OCI-LY7 (cell line): ENCODE data around the gene MAST1. TPM values are rescaled to one million over a fixed set of nuclear protein-coding genes. Genes with fewer than 3 reads are reported as not detected.
A peak's percentile ranks its signal among the peaks of the same experiment; 100 is the strongest.

Experiments used
- BruUV-seq: library from RNA; stranded (reverse); fragments of 400-500 nt; replicated peaks from 2 replicates; lab custom pipeline; 2021; lab: Mats Ljungman, UMichigan
- CTCF ChIA-PET: fragments of 300-600 bp; sonication (Branson Sonifier 250); formaldehyde crosslinking; loops from one replicate; lab custom pipeline; 2022; ENCODE audit warnings: antibody characterized with exemption; ENCODE audit not compliant: unreplicated experiment; lab: Charles Lee
- POLR2A ChIA-PET: fragments of 300-600 bp; sonication (Branson Sonifier 250); formaldehyde crosslinking; loops from one replicate; lab custom pipeline; 2022; ENCODE audit warnings: antibody characterized with exemption; lab: Charles Lee
- DNase-seq: peaks from one replicate; pipeline ENCODE4 v3.0.0-alpha.2; 2015; ENCODE audit warnings: low spot score
- H2AFZ ChIP-seq: fragments of 200-600 bp; sonication (generic), shearing (Covaris generic); 2 replicates; pipeline ENCODE4 v1.6.1; 2014; ENCODE audit warnings: mild to moderate bottlenecking, antibody characterized with exemption, low read length, moderate library complexity
- H3K27ac ChIP-seq: fragments of 200-600 bp; sonication (generic); 2 replicates; pipeline ENCODE4 v1.5.1; 2014; ENCODE audit warnings: mixed run types, low read depth, mild to moderate bottlenecking, moderate library complexity, low read length, inconsistent platforms; ENCODE audit not compliant: poor library complexity, severe bottlenecking
- H3K36me3 ChIP-seq: fragments of 200-600 bp; sonication (generic); 2 replicates; pipeline ENCODE4 v1.6.1; 2014; ENCODE audit warnings: mild to moderate bottlenecking, antibody characterized with exemption, low read length, moderate library complexity, mixed read lengths; ENCODE audit not compliant: insufficient read depth
- H3K4me1 ChIP-seq: fragments of 200-600 bp; sonication (generic); 2 replicates; pipeline ENCODE4 v1.5.1; 2014; ENCODE audit warnings: mild to moderate bottlenecking, low read length; ENCODE audit not compliant: insufficient read depth, poor library complexity, severe bottlenecking
- H3K4me2 ChIP-seq: fragments of 200-600 bp; sonication (generic); 2 replicates; pipeline ENCODE4 v1.6.1; 2014; ENCODE audit warnings: mild to moderate bottlenecking, low read length
- H3K4me3 ChIP-seq: fragments of 200-600 bp; sonication (generic); 2 replicates; pipeline ENCODE4 v1.5.1; 2014; ENCODE audit warnings: mild to moderate bottlenecking, low read depth, low read length; ENCODE audit not compliant: poor library complexity, severe bottlenecking
- H3K79me2 ChIP-seq: fragments of 200-600 bp; sonication (generic); 2 replicates; pipeline ENCODE4 v1.6.1; 2016; ENCODE audit warnings: low read depth, mild to moderate bottlenecking, low read length, moderate library complexity, mixed read lengths; ENCODE audit not compliant: insufficient read depth
- H3K9me2 ChIP-seq: fragments of 200-600 bp; sonication (generic); 2 replicates; pipeline ENCODE4 v1.6.1; 2016; ENCODE audit warnings: mild to moderate bottlenecking, low read length, mixed read lengths; ENCODE audit not compliant: insufficient read depth
- H3K9me3 ChIP-seq: fragments of 200-600 bp; sonication (generic); 2 replicates; pipeline ENCODE4 v1.6.1; 2014; ENCODE audit warnings: mild to moderate bottlenecking, mixed run types, low read length, mixed read lengths
- H4K20me1 ChIP-seq: fragments of 200-600 bp; sonication (generic); 2 replicates; pipeline ENCODE4 v1.6.1; 2014; ENCODE audit warnings: mild to moderate bottlenecking, antibody characterized with exemption, low read length, moderate library complexity, mixed read lengths; ENCODE audit not compliant: insufficient read depth
- CTCF ChIP-seq: fragments of 200-600 bp; sonication (generic); conservative IDR thresholded peaks from 2 replicates; pipeline ENCODE4 v1.5.1; 2014; ENCODE audit warnings: mild to moderate bottlenecking, antibody characterized with exemption, low read length, moderate library complexity, mixed read lengths
- EZH2phosphoT487 ChIP-seq: fragments of 200-600 bp; sonication (generic); IDR thresholded peaks from 2 replicates; pipeline ENCODE4 v1.6.1; 2018; ENCODE audit warnings: low read depth, borderline replicate concordance, mild to moderate bottlenecking, mixed run types, antibody characterized with exemption, low read length, moderate library complexity, mixed read lengths
- intact Hi-C: fragments of 100-400 bp; cut with micrococcal nuclease; formaldehyde crosslinking; loops from one replicate; pipeline ENCODE4 v1.10.0; 2022; ENCODE audit not compliant: unreplicated experiment
- total RNA-seq, 2 experiments: library from RNA; depleted of rRNA in 1 of 2; stranded (reverse); fragments of >200 nt in 1 of 2; shearing (Covaris generic) in 1 of 2; gene quantifications; 2 replicates each; pipeline ENCODE4 v1.2.3, GENCODE V29; 2014 to 2022

MAST1 gene
- total RNA-seq, 2 experiments from 2014 or later: 9.1 to 21.1 TPM

DNA sequence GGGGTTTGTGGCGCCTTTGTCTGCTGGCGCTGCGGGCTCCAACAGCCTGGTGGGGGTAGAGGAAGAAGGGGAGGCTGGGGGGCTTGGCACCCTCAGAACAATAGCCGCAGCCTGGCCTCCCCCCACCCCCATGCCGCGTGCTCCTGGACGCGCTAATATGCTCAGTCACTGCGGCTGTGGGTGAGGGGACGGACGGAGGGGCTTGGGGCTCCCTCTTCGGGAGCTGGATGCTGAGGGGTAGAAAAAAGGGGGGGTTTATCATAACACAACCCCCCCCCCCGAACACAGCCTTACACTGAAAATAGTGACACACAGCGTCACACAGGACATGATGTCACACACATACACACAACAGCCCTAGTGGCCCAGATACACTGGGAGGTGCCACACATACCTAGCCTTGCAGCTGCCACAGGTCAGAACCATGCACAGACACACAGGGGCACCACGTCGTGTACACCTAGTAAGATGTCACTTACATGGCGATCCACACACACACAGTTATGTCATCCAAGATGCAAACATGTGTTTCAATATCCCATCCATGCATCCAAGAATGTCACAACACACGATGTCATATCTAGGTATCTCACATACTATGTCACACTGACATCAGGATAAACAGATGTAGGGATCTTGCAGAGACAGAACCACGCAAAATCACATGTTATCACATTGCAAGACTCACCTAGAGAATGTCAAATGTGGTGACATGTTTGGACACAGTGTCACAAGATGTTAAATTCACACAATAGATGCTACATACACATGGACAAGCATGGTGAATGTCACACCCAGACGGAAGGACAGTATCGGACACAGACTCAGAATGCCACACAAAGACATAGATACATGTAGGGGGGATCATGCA is 806 bp downstream of the MAST1 start:
- peaks cover 6% of the 10 kb centered on the region; the same call in 1 of the 2 replicates for H3K36me3 ChIP-seq
- BruUV-seq: TSS peak; percentile 76
- no peaks in the 10 kb centered on the region for H4K20me1 ChIP-seq
- CTCF ChIA-PET: interaction anchor here (0.6 kb wide), 1 partner anchor 25 kb away, joined by 4 read pairs; no protein-coding TSS in a partner anchor
- H3K79me2 ChIP-seq: no peaks in the 10 kb centered on the region
- H3K9me2 ChIP-seq: no peaks in the 10 kb centered on the region
- H3K9me3 ChIP-seq: no peaks in the 10 kb centered on the region
- H3K4me3 ChIP-seq: peak overlapping the region; percentile 93
- H3K4me1 ChIP-seq: peaks cover 65% of the 10 kb centered on the region
- DNase-seq: peak; percentile 67
- TF ChIP-seq EZH2phosphoT487 (no peak), CTCF (no peak)
- peak overlapping the region; percentile 90 for H3K4me2 ChIP-seq
- peak overlapping the region; percentile 45 for H3K27ac ChIP-seq
- POLR2A ChIA-PET: no interaction called here
- H2AFZ ChIP-seq: peak overlapping the region; percentile 67
- intact Hi-C loops: loop anchor here (5.0 kb wide), 1 partner anchor 98 kb away; the partner anchor contains the start of gene CALR

GRCh38 chr19:12840091-12841079 is 2.1 kb downstream of the MAST1 start:
- no peaks in the 10 kb centered on the region for H4K20me1 ChIP-seq
- ChIA-PET CTCF (no interaction called here), POLR2A (no interaction called here)
- BruUV-seq: no TSS peak
- peaks cover 52% of the 10 kb centered on the region for H3K4me1 ChIP-seq
- DNase-seq: peak; percentile 90
- intact Hi-C loops: no loop called here
- TF ChIP-seq EZH2phosphoT487 (no peak), CTCF (no peak; the same call in 1 of the 2 replicates)
- peak overlapping the region; percentile 12 for H3K4me3 ChIP-seq
- H2AFZ ChIP-seq: no peak overlapping the region
- H3K36me3 ChIP-seq: peaks cover 6% of the 10 kb centered on the region; the same call in 1 of the 2 replicates
- H3K79me2 ChIP-seq: no peaks in the 10 kb centered on the region
- H3K9me3 ChIP-seq: no peaks in the 10 kb centered on the region
- H3K4me2 ChIP-seq: peak overlapping the region; percentile 90
- no peaks in the 10 kb centered on the region for H3K9me2 ChIP-seq
- H3K27ac ChIP-seq: no peak overlapping the region
